Subcutaneous abdominal adipose tissue (tissue), 5 donors: ENCODE data around the gene EPHA1.
"Not testable (repeated sequence)": the region's sequence is repeated elsewhere in the genome, so short reads cannot be mapped to it uniquely, and the experiment has no call there.

Source experiments
- H3K27ac ChIP-seq: one replicate; pipeline ENCODE4 v1.7.0; 2013; ENCODE audit warnings: low read depth, mild to moderate bottlenecking, inconsistent platforms, low read length, moderate library complexity
- H3K27me3 ChIP-seq, 5 donors: one replicate each; pipeline ENCODE4 v1.7.0; 2013; ENCODE audit warnings: low read length in 5 of 5, inconsistent platforms in 1 of 5; ENCODE audit not compliant: control insufficient read depth in 5 of 5, insufficient read depth in 4 of 5
- H3K36me3 ChIP-seq, 5 donors: one replicate each; pipeline ENCODE4 v1.7.0; 2013; ENCODE audit warnings: low read length in 5 of 5; ENCODE audit not compliant: control insufficient read depth in 5 of 5, insufficient read depth in 5 of 5
- H3K4me1 ChIP-seq, 5 donors: one replicate each; pipeline ENCODE4 v1.7.0; 2013; ENCODE audit warnings: low read length in 5 of 5, mild to moderate bottlenecking in 3 of 5, moderate library complexity in 1 of 5; ENCODE audit not compliant: control insufficient read depth in 5 of 5, insufficient read depth in 5 of 5
- H3K4me3 ChIP-seq, 5 donors: one replicate each; pipeline ENCODE4 v1.7.0; 2013; ENCODE audit warnings: low read length in 5 of 5, low read depth in 1 of 5
- H3K9ac ChIP-seq, 5 donors: one replicate each; pipeline ENCODE4 v1.7.0; 2013; ENCODE audit warnings: low read length in 5 of 5, mild to moderate bottlenecking in 4 of 5, moderate library complexity in 3 of 5
- H3K9me3 ChIP-seq, 5 donors: one replicate each; pipeline ENCODE4 v1.7.0; 2013; ENCODE audit warnings: low read length in 5 of 5; ENCODE audit not compliant: control insufficient read depth in 5 of 5
- donor health status: healthy.
- donor health status: healthy.
- donor health status: healthy.
- donor health status: healthy.
- donor health status: healthy.

Gene EPHA1

GRCh38 chr7:143406002-143406357 is 2.7 kb downstream of the EPHA1 start:
- Histone ChIP-seq H3K36me3 (no peaks in the 10 kb centered on the region), H3K9ac (no peak overlapping the region), H3K9me3 (no peaks in the 10 kb centered on the region), H3K27ac (no peak overlapping the region), H3K4me3 (no peak overlapping the region), H3K4me1 (peaks cover 6 to 35% (median 19%) of the 10 kb centered on the region in 5 donors), H3K27me3 (no peaks in the 10 kb centered on the region)

- Histone ChIP-seq H3K9me3 (no peaks in the 10 kb centered on the region), H3K9ac (peak overlapping the region in 1 of 5 donors; percentile 26), H3K4me1 (peaks cover 6 to 30% (median 15%) of the 10 kb centered on the region in 5 donors), H3K4me3 (no peak overlapping the region), H3K27me3 (no peaks in the 10 kb centered on the region), H3K27ac (no peak overlapping the region), H3K36me3 (no peaks in the 10 kb centered on the region)
These were observed 3.3 kb downstream of the EPHA1 start for GRCh38 chr7:143405173-143406001.

- H3K27me3 ChIP-seq, H3K9ac ChIP-seq, H3K36me3 ChIP-seq, H3K27ac ChIP-seq, H3K4me3 ChIP-seq, H3K9me3 ChIP-seq, H3K4me1 ChIP-seq: not testable (repeated sequence)
These were observed 6.4 kb downstream of the EPHA1 start for GRCh38 chr7:143402233-143402632.

- Histone ChIP-seq H3K36me3 (no peaks in the 10 kb centered on the region), H3K4me1 (peaks cover 4 to 13% (median 13%) of the 10 kb centered on the region in 5 donors), H3K4me3 (no peak overlapping the region), H3K27ac (no peak overlapping the region), H3K9ac (no peak overlapping the region), H3K9me3 (no peaks in the 10 kb centered on the region), H3K27me3 (no peaks in the 10 kb centered on the region)
These were observed 7.4 kb downstream of the EPHA1 start for GRCh38 chr7:143401265-143401664.

- Histone ChIP-seq H3K27me3 (no peaks in the 10 kb centered on the region), H3K4me3 (no peak overlapping the region), H3K27ac (no peak overlapping the region), H3K36me3 (no peaks in the 10 kb centered on the region), H3K9me3 (no peaks in the 10 kb centered on the region), H3K9ac (no peak overlapping the region), H3K4me1 (peaks cover 12 to 24% (median 23%) of the 10 kb centered on the region in 5 donors)
These were observed 9.0 kb downstream of the EPHA1 start for GRCh38 chr7:143399642-143400041.

- no peaks in the 10 kb centered on the region for H3K9me3 ChIP-seq
- H3K9ac ChIP-seq, result no peak overlapping the region
- no peaks in the 10 kb centered on the region for H3K36me3 ChIP-seq
- no peak overlapping the region for H3K4me3 ChIP-seq
- H3K27ac ChIP-seq, result no peak overlapping the region
- no peaks in the 10 kb centered on the region for H3K27me3 ChIP-seq
- peaks cover 12 to 26% (median 24%) of the 10 kb centered on the region in 5 donors for H3K4me1 ChIP-seq
These were observed 9.5 kb downstream of the EPHA1 start for GRCh38 chr7:143399151-143399550.

- Histone ChIP-seq H3K4me1 (peaks cover 12 to 32% (median 27%) of the 10 kb centered on the region in 5 donors), H3K9me3 (no peaks in the 10 kb centered on the region), H3K36me3 (no peaks in the 10 kb centered on the region), H3K27me3 (no peaks in the 10 kb centered on the region), H3K9ac (no peak overlapping the region), H3K27ac (no peak overlapping the region), H3K4me3 (no peak overlapping the region)
These were observed 10.0 kb downstream of the EPHA1 start for GRCh38 chr7:143398616-143399015.

GRCh38 chr7:143397710-143398530 is 10.7 kb downstream of the EPHA1 start:
- Histone ChIP-seq H3K9me3 (no peaks in the 10 kb centered on the region), H3K4me3 (no peak overlapping the region), H3K27me3 (no peaks in the 10 kb centered on the region), H3K36me3 (peaks cover 0 to 2% (median 0%) of the 10 kb centered on the region in 5 donors), H3K27ac (no peak overlapping the region), H3K4me1 (peaks cover 15 to 38% (median 34%) of the 10 kb centered on the region in 5 donors), H3K9ac (no peak overlapping the region)

GRCh38 chr7:143396625-143397556 is 11.8 kb downstream of the EPHA1 start:
- Histone ChIP-seq H3K36me3 (peaks cover 0 to 4% (median 0%) of the 10 kb centered on the region in 5 donors), H3K4me3 (no peak overlapping the region), H3K9ac (no peak overlapping the region), H3K4me1 (peaks cover 20 to 49% (median 44%) of the 10 kb centered on the region in 5 donors), H3K9me3 (no peaks in the 10 kb centered on the region), H3K27me3 (no peaks in the 10 kb centered on the region), H3K27ac (no peak overlapping the region)
